WTC11 (cell line): ENCODE results near the gene ICE2. TPM values are rescaled to one million over a fixed set of nuclear protein-coding genes. Genes with fewer than 3 reads are reported as not detected.

Source experiments
- ATAC-seq: fragments of 200-7000 bp; cut with Tn5 transposase; 2 replicates; pipeline ENCODE4 v1.10.0; 2021; ENCODE audit warnings: mild to moderate bottlenecking, moderate library complexity
- CTCF ChIA-PET: fragments of 300-600 bp; sonication (Branson Sonifier 250); formaldehyde crosslinking; loops from one replicate; lab custom pipeline; 2021; ENCODE audit warnings: antibody characterized with exemption; lab: Charles Lee
- POLR2A ChIA-PET: fragments of 350-600 bp; sonication (Branson Sonifier 250); formaldehyde crosslinking; loops from one replicate; lab custom pipeline; 2021; ENCODE audit warnings: antibody characterized with exemption; lab: Charles Lee
- DNase-seq: peaks from one replicate; pipeline ENCODE4 v3.0.0; 2021; ENCODE audit warnings: low spot score
- H3K27ac Mint-ChIP-seq: 2 replicates; pipeline ENCODE4 v1.8.0; 2021; ENCODE audit warnings: mixed read lengths
- H3K27me3 Mint-ChIP-seq: 2 replicates; pipeline ENCODE4 v1.8.0; 2021; ENCODE audit warnings: low read depth, mild to moderate bottlenecking, moderate library complexity, mixed read lengths
- H3K36me3 Mint-ChIP-seq: 2 replicates; pipeline ENCODE4 v1.8.0; 2021; ENCODE audit warnings: mixed read lengths
- H3K4me1 Mint-ChIP-seq: 2 replicates; pipeline ENCODE4 v1.8.0; 2022; ENCODE audit warnings: mixed read lengths
- H3K4me3 Mint-ChIP-seq: 2 replicates; pipeline ENCODE4 v1.8.0; 2021; ENCODE audit warnings: mild to moderate bottlenecking, moderate library complexity, mixed read lengths
- H3K9me3 Mint-ChIP-seq: 2 replicates; pipeline ENCODE4 v1.8.0; 2021; ENCODE audit warnings: mixed read lengths
- FOXP1 ChIP-seq: sonication (generic); formaldehyde crosslinking; IDR thresholded peaks from 2 replicates; pipeline ENCODE4 v1.8.0; 2022; ENCODE audit warnings: missing genetic modification reagents, mild to moderate bottlenecking, moderate library complexity, borderline replicate concordance
- FOXP4 ChIP-seq: sonication (generic); formaldehyde crosslinking; IDR thresholded peaks from 2 replicates; pipeline ENCODE4 v1.8.0; 2022; ENCODE audit warnings: mild to moderate bottlenecking, missing genetic modification reagents
- GABPB1 ChIP-seq: sonication (generic); formaldehyde crosslinking; IDR thresholded peaks from 2 replicates; pipeline ENCODE4 v1.8.1; 2023; ENCODE audit warnings: mild to moderate bottlenecking, missing genetic modification reagents
- HMGA2 ChIP-seq: fragments of 250-450 bp; sonication (Bioruptor Pico); IDR thresholded peaks from 2 replicates; pipeline ENCODE4 v1.4.0; 2021; ENCODE audit warnings: mild to moderate bottlenecking, moderate library complexity
- HMGXB4 ChIP-seq: sonication (generic); formaldehyde crosslinking; IDR thresholded peaks from 2 replicates; pipeline ENCODE4 v1.8.1; 2023; ENCODE audit warnings: mild to moderate bottlenecking, moderate library complexity, missing genetic modification reagents
- MAX ChIP-seq: sonication (generic); formaldehyde crosslinking; IDR thresholded peaks from 2 replicates; pipeline ENCODE4 v1.8.0; 2022; ENCODE audit warnings: mild to moderate bottlenecking, missing genetic modification reagents
- NR3C1 ChIP-seq: sonication (generic); formaldehyde crosslinking; conservative IDR thresholded peaks from 2 replicates; pipeline ENCODE4 v1.8.1; 2023; ENCODE audit warnings: low read depth, mild to moderate bottlenecking, missing genetic modification reagents
- PREB ChIP-seq: sonication (generic); formaldehyde crosslinking; IDR thresholded peaks from 2 replicates; pipeline ENCODE4 v1.8.1; 2022; ENCODE audit warnings: mild to moderate bottlenecking, missing genetic modification reagents, moderate library complexity, borderline replicate concordance
- RELA ChIP-seq: sonication (generic); formaldehyde crosslinking; IDR thresholded peaks from 2 replicates; pipeline ENCODE4 v1.8.1; 2022; ENCODE audit warnings: missing genetic modification reagents, mild to moderate bottlenecking, borderline replicate concordance
- SMAD4 ChIP-seq: sonication (generic); formaldehyde crosslinking; IDR thresholded peaks from 2 replicates; pipeline ENCODE4 v1.8.0; 2022; ENCODE audit warnings: mild to moderate bottlenecking, missing genetic modification reagents
- SOX15 ChIP-seq: fragments of 250-450 bp; sonication (Bioruptor Pico); IDR thresholded peaks from 2 replicates; pipeline ENCODE4 v1.9.0; 2021; ENCODE audit warnings: mild to moderate bottlenecking
- STAT6 ChIP-seq: sonication (generic); formaldehyde crosslinking; conservative IDR thresholded peaks from 2 replicates; pipeline ENCODE4 v1.8.1; 2023; ENCODE audit warnings: mild to moderate bottlenecking, low read depth, missing genetic modification reagents, moderate library complexity
- TEAD4 ChIP-seq: sonication (generic); formaldehyde crosslinking; IDR thresholded peaks from 2 replicates; pipeline ENCODE4 v1.8.0; 2022; ENCODE audit warnings: mild to moderate bottlenecking, missing genetic modification reagents
- USF2 ChIP-seq: sonication (generic); formaldehyde crosslinking; IDR thresholded peaks from 2 replicates; pipeline ENCODE4 v1.8.1; 2023; ENCODE audit warnings: mild to moderate bottlenecking, missing genetic modification reagents, moderate library complexity
- ZNF138 ChIP-seq: sonication (generic); formaldehyde crosslinking; conservative IDR thresholded peaks from 2 replicates; pipeline ENCODE4 v1.8.1; 2022; ENCODE audit warnings: mild to moderate bottlenecking, moderate library complexity, missing genetic modification reagents
- ZNF263 ChIP-seq: sonication (generic); formaldehyde crosslinking; IDR thresholded peaks from 2 replicates; pipeline ENCODE4 v1.8.1; 2022; ENCODE audit warnings: low read depth, mild to moderate bottlenecking, moderate library complexity, missing genetic modification reagents
- ZNF416 ChIP-seq: fragments of 250-450 bp; sonication (Bioruptor Pico); IDR thresholded peaks from 2 replicates; pipeline ENCODE4 v1.9.0; 2021; ENCODE audit warnings: mild to moderate bottlenecking, inconsistent platforms
- ZNF671 ChIP-seq: fragments of 250-450 bp; sonication (Bioruptor Pico); IDR thresholded peaks from 2 replicates; pipeline ENCODE4 v1.8.0; 2021; ENCODE audit warnings: mild to moderate bottlenecking
- total RNA-seq: library from RNA; stranded (reverse); gene quantifications from 3 replicates; pipeline ENCODE4 v1.2.3, GENCODE V29; 2021

ICE2 gene
- total RNA-seq, 1 experiment from 2014 or later: 76.9 TPM

- no peaks in the 10 kb centered on the region for H3K36me3 Mint-ChIP-seq
- DNase-seq: no peak
- no peak overlapping the region for H3K27ac Mint-ChIP-seq
- TF ChIP-seq USF2 (CRISPR knock-in tag): no peak
- TF ChIP-seq FOXP1: no peak
- no peak for TF ChIP-seq RELA (CRISPR knock-in tag)
- no peak for TF ChIP-seq MAX
- TF ChIP-seq SMAD4 (CRISPR knock-in tag): no peak
- no peak for TF ChIP-seq ZNF138 (CRISPR knock-in tag)
- no peak for TF ChIP-seq FOXP4 (CRISPR knock-in tag)
- no peak for TF ChIP-seq PREB (CRISPR knock-in tag)
- no peak for TF ChIP-seq HMGA2 (CRISPR knock-in tag)
- TF ChIP-seq SOX15 (CRISPR knock-in tag): no peak
- ChIA-PET POLR2A (no interaction called here), CTCF (interaction anchor here (0.9 to 1.3 kb wide), 2 partner anchors 20 to 40 kb away, joined by 3 read pairs; no protein-coding TSS in a partner anchor)
- peaks cover 76% of the 10 kb centered on the region for H3K4me1 Mint-ChIP-seq
- no peaks in the 10 kb centered on the region for H3K9me3 Mint-ChIP-seq
- peaks cover 15% of the 10 kb centered on the region for H3K27me3 Mint-ChIP-seq
- no peak overlapping the region for H3K4me3 Mint-ChIP-seq
- no peak for ATAC-seq
Observed at GRCh38 chr15:60394689-60395097, 84.2 kb downstream of the ICE2 start.

- Mint-ChIP-seq H3K36me3 (no peaks in the 10 kb centered on the region), H3K9me3 (no peaks in the 10 kb centered on the region), H3K27me3 (peaks cover 8% of the 10 kb centered on the region; the same call in 1 of the 2 replicates), H3K4me3 (no peak overlapping the region), H3K4me1 (peaks cover 69% of the 10 kb centered on the region), H3K27ac (peak overlapping the region; percentile 26)
- CTCF ChIA-PET: no interaction called here
- TF ChIP-seq FOXP4 (CRISPR knock-in tag) (no peak), GABPB1 (CRISPR knock-in tag) (peak; percentile 84)
- ATAC-seq (no peak), DNase-seq (no peak)
- POLR2A ChIA-PET: no interaction called here
Observed at GRCh38 chr15:60392986-60393790, 85.8 kb downstream of the ICE2 start.

GRCh38 chr15:60392601-60392985 is 86.3 kb downstream of the ICE2 start:
- no peak for ATAC-seq
- CTCF ChIA-PET: no interaction called here
- no peak overlapping the region; the same call in 1 of the 2 replicates for H3K27ac Mint-ChIP-seq
- peaks cover 69% of the 10 kb centered on the region for H3K4me1 Mint-ChIP-seq
- POLR2A ChIA-PET: no interaction called here
- TF ChIP-seq ZNF671 (CRISPR knock-in tag): no peak
- TF ChIP-seq ZNF263 (CRISPR knock-in tag): no peak
- no peak for TF ChIP-seq PREB (CRISPR knock-in tag)
- TF ChIP-seq STAT6 (CRISPR knock-in tag): no peak
- TF ChIP-seq HMGXB4 (CRISPR knock-in tag): no peak
- TF ChIP-seq MAX: no peak
- TF ChIP-seq NR3C1 (CRISPR knock-in tag): no peak
- TF ChIP-seq ZNF416 (CRISPR knock-in tag): no peak
- TF ChIP-seq TEAD4 (CRISPR knock-in tag): no peak
- TF ChIP-seq, all 79 proteins: peak for 0
- Mint-ChIP-seq H3K4me3 (no peak overlapping the region), H3K36me3 (no peaks in the 10 kb centered on the region), H3K27me3 (peaks cover 8% of the 10 kb centered on the region; the same call in 1 of the 2 replicates), H3K9me3 (no peaks in the 10 kb centered on the region)
- no peak for DNase-seq
